ENCODE data around the gene DHRS1.

The DHRS1 gene

DNA sequence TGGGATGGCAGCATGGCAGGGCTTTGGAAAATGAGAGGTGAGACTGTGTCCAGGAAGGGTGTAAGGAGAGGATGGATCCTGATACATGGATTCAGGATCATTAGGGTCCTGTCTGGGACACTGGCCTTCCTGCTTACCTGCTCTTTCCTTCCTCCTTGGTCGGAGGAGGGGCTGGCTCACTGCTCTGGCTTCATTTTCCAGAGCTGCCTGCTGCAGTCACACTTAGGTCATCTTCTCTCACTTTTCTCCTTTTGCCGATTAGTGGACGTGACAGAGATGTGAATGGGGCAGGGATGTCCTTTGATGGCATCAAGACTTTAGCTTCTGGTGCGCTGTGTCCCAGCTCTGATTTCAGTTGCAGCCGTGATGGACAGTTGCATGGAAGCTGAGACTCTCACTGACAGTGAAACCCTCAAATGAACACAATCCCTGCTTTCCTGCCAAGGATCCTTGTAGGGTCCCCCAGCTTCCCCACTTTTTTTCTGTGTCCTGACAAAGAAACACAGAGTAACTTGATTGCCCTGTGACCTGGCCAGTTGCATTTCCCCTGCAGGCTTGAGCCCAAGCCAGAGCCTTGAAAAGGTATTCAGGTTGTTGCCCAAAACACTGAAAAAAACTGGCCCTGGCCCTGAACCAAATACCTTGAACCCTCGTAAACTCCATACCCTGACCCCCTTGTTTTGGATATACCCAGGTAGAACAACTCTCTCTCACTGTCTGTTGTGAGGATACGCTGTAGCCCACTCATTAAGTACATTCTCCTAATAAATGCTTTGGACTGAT, 9.0 kb upstream of the DHRS1 start:
- no peak for DNase-seq

DNA sequence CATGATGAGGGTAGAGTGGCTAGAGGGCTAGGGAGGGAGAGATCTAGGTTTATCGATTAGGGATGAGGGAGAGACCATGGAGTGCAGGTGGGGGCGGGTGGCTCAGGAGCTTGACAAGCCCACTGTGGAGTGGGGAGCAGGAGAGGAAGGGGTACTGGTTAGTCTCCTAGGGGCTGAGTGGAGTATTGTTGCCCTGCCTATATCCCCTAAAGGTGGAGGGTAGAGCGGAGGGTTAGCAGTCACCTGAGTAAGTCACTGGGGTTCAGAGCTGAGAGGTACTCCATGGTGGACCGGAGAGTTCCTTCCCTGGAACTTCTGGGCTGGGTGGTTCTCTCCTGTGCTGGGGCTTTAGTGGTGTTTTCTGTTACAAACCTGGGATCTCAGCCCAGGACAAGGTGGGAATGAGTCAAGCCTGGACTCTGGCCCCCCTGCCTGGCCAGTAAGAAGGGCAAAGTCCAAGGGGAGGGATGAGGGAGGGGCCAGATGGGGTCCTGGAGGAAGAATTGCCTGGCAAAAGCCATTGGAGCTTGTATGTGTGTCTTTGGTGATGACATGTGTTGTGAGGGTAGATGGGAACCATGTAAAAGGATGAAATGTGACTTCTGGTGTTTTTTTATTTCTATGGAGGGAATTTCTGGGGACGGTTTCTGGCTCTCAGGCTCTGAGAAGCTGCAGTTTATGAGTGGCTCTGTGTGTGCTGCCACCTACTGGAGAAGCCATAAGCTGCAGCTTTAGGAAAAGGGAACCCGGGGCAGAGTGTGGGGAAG, 8.2 kb upstream of the DHRS1 start, which contains the start of gene CIDEB:
TSS of gene CIDEB (minus strand) at position 403 of the 767 bp plus-strand sequence. CDS start at position 284, 119 bp downstream.
- peak; percentile 48 for DNase-seq

DNA sequence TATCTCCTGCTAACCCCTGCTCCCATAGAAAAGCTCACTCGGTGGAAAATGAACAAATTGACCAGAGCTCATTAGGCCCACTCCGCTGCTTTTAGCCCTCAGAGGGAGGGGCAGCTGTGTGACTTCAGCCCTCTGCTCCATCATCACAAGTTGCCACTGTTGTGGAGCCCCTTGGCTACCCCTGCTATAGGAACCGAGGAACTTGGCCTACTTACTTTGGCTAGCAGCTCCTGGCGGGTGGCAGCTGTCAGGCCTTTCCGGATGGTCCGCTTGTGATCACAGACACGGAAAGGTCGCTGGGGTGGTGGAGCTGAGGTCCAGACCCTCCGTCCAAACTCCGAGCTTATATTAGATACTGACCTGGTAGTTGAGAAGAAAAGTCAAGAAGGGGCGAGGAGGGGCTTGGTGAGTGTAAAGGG, 7.6 kb upstream of the DHRS1 start:
- no peak for DNase-seq

DNA sequence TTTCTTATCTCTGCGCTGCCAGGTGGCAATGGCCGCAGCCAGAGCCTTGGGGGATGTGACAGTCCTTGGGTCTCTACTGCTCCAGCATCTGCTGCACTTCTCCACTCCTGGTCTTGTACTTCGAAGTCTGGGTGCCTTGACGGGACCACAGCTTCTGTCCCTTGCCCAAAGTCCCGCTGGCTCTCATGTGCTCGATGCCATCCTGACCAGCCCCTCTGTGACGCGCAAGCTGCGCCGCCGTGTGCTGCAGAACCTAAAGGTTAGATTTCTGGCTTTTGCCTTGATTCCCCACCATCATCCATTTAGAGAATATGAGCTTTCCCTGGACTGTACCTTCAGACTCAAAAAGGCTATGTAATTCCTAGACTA, 4.4 kb upstream of the DHRS1 start:
- no peak for DNase-seq

GRCh38 chr14:24300326-24300980, 873 bp upstream of the DHRS1 start:
- DNase-seq = no peak

DNA sequence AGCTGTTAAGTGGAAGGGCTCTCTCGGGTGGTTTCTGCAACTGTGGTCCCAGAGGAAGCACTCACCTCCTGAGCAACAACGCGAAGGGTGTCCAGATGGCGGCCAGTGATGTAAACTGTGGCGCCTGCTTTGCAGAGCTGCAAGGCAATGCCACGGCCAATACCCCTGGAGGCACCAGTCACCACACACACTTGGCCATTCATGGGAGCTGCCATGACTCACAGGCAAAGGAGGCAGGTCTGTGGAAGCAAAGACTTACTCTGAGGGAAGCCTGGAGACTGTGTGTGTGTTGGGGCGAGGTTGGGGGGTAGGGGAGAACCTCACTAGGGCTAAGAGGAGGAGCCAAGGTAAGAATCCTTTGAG, 707 bp downstream of the DHRS1 start:
- DNase-seq = no peak

DNA sequence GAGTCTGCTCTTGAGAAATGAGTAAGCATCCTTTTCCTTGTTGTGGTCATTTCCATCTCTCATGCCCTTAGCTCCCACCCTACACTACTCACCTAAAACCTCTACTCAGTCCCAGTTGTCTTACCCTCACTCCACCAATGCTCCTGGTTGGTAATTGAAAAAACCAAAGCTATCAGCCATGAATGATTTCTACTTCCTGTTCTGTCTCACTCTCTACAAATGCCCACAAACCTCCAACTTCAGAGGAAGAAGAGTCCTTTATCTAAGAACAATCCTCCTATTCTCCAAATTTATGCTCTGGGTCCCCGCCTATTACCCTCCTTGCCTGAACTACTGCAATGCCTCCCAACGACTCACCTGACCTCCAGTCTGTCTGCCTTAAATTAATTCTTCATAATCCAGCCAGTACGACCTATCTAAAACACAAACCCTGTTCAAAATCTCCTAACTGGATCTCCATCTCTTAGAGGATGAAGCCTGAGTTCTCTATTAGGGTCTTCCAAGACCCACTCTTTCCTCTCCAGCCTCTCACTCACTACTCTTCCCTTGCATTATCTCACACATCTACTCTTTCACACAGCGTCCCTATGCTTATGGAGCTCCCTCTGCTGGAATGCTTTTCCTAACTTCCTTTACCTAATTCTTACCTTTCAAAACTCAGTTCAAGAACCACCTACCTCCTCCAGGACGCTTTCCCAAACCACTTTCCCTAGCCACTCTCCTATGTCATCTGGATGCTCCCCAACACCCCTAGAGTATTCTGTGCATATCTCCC, 2.2 kb downstream of the DHRS1 start:
- peak; percentile 63 for DNase-seq

DNA sequence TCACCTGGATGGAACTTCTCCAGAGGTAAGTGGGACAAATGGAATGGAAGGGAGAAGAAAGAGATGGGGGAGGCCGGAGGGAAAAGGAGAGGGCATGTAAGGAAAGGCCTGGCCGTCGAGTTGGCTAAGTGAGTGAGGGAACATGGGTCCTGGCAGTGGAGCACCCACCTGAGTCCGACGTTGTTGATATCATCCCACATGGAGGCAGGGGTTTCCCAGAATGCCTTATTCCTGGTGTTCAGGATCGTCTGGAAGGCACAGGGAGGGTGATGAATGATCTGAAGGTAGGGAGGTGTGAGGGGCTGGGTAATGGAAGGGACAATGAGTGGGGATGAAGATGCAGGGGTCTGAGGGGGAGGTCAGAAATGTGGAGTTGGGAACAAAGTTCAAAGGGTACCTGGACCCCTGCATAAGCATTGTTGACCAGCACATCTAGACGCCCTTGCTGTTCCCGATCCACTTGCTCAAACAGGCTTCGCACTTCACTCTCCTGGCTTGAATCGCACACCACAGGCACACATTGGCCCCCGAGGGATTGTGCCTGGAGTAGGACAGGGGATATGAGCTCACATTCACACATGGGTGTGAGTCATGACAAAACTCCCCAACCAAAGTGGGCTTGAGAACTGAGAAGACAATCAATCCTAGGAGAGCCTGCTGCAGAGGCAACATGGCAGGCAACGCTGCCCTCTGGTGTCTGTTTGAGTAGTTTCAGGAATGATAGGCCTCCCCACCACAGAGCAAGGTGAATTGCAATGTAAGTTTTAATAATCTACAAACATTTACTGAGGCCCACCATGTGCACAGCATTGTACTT, 3.0 kb downstream of the DHRS1 start:
- DNase-seq = peak; percentile 64

GRCh38 chr14:24293525-24293924, 6.1 kb downstream of the DHRS1 start:
- no peak for DNase-seq

GRCh38 chr14:24292118-24292807, 7.3 kb downstream of the DHRS1 start:
- no peak for DNase-seq

DNA sequence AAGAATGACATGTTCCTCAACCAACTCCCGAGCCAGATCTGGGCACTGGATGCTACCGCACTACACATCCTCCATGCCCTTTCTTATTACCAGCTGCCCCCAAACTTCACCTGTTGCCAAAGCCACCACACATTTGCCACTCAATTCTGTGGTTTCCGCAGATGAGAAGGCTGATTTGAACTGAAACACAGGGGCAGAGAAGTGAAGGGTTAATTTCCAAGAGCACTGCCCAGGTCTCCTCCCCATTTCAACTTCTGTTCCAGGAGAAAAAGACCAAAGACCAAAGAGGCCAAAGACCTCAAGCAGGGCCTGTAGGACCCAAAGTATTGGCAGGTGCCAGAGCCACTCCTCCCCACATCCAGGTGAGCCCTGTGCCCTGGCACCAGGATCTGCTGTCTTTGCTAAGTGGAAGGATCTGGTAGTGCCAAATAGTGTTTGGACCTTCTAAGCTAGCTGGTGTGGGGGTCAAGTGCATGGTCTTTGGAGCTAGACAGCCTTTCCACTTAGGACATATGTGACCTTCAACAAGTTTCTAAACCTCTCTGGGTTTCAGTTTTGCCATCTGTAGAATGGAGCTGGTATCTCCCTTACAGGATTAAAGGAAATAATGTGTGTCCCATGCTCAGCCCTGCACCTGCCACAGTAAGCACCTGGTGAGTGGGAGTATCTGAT, 8.0 kb downstream of the DHRS1 start:
- no peak for DNase-seq

DNA sequence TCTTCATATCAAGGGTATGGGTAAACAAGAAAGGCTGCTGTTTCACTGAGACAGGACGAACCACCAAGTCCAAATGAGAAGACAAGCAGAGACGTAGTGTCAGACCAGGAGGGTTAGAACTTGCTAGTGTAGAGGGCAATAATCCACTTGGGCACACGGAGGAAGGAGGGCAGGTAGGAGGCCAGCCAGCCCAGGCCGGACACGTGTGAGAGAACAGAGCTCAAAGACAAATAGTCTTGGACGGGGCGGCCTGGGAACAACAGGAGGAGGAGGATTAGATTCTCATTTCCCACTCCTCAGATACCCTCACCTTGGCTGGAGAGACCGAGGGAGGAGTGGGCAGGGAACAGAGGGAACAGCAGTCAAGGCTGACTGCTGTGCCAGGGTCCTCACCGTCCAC, 8.8 kb downstream of the DHRS1 start:
- DNase-seq = no peak

GRCh38 chr14:24289649-24290280, 9.8 kb downstream of the DHRS1 start:
- no peak for DNase-seq

GRCh38 chr14:24286996-24287395, 12.6 kb downstream of the DHRS1 start:
- no peak for DNase-seq

DNA sequence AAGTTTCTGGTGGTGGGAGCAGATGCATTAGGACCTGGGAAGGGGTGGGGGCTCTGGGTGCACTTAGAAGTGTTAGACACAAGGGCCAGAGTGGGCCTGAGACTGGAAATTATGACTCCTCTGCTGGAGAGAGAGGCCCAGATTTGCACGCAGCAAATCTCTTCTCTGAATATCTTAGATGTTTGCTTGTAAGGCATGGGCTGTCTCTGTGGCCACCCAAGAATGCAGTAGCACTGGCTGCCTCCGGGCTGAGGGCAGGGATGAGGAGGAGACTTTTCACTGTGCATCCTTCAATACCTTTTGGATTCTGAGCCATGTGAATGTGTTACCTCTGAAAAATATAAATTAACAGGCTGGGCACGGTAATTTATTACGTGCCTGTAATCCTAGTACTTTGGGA, 14.2 kb downstream of the DHRS1 start:
- no peak for DNase-seq

- no peak for DNase-seq
Observed at GRCh38 chr14:24284501-24285035, 15.0 kb downstream of the DHRS1 start.

- no peak for DNase-seq
Observed at GRCh38 chr14:24283796-24284460, 15.7 kb downstream of the DHRS1 start.

DNA sequence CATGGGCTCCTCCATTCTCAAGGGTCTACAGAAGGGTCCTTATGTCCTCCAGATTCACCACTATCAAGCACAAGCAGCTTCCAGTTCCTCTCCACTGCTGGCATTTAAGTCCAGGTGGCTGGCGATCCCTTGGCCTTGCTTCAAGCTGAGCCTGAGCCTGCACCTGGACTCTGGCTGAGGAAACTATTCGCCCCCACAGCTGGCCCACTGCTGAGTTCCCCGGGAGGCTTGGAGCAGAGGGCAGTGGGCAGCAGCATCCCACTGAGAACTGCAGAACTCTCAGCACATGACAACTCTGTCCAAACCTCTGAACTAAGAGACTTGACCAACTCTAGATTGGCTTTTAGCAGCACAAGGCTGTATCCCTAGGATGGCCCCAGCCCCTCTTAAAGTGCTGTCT, 16.8 kb downstream of the DHRS1 start:
- DNase-seq = no peak

- no peak for DNase-seq
Observed at GRCh38 chr14:24281636-24282035, 17.9 kb downstream of the DHRS1 start.
